Measurements from ENCODE around the gene PTPRG.

Gene PTPRG

GRCh38 chr3:61947456-61947855, 386.1 kb downstream of the PTPRG start:
- H3K79me2 ChIP-seq (ENCODE audit: control insufficient read depth, low read length), result no peaks in the 10 kb centered on the region

GRCh38 chr3:61948699-61949305, 387.4 kb downstream of the PTPRG start:
- no peaks in the 10 kb centered on the region for H3K9me2 ChIP-seq (replicated peaks; ENCODE audit: control insufficient read depth, low read length)
- TF ChIP-seq CTCF (IDR thresholded peaks at IDR 0.05; ENCODE audit: low read depth, low read length, poor library complexity, severe bottlenecking) (no peak), EZH2phosphoT487 (IDR thresholded peaks at IDR 0.05; ENCODE audit: borderline replicate concordance, low read length) (no peak)
- H3K4me3 ChIP-seq (ENCODE audit: low read length), result no peak overlapping the region
- H3K4me1 ChIP-seq (ENCODE audit: control insufficient read depth, low read length), result no peaks in the 10 kb centered on the region
- no peaks in the 10 kb centered on the region for H3K9me3 ChIP-seq (ENCODE audit: control insufficient read depth, insufficient read depth, low read length)
- no peaks in the 10 kb centered on the region for H3K79me2 ChIP-seq (ENCODE audit: control insufficient read depth, low read length)
- no peak overlapping the region for H3K4me2 ChIP-seq (ENCODE audit: low read length)
- peaks cover 3% of the 10 kb centered on the region for H3K27me3 ChIP-seq (ENCODE audit: control insufficient read depth, low read length)
- no peaks in the 10 kb centered on the region for H4K20me1 ChIP-seq (ENCODE audit: control insufficient read depth, insufficient read depth, low read depth, low read length)
- no peaks in the 10 kb centered on the region for H3F3A ChIP-seq (ENCODE audit: control insufficient read depth, insufficient read depth)
- H3K27ac ChIP-seq (ENCODE audit: low read depth, low read length), result no peak overlapping the region
- H3K36me3 ChIP-seq (ENCODE audit: control insufficient read depth, low read length), result no peaks in the 10 kb centered on the region

More at GRCh38 chr3:61947456-61947855, 386.1 kb downstream of the PTPRG start:
- no peaks in the 10 kb centered on the region for H4K20me1 ChIP-seq (ENCODE audit: control insufficient read depth, insufficient read depth, low read depth, low read length)
- no peak overlapping the region for H3K27ac ChIP-seq (ENCODE audit: low read depth, low read length)
- H3K4me1 ChIP-seq (ENCODE audit: control insufficient read depth, low read length), result no peaks in the 10 kb centered on the region
- H3K9me3 ChIP-seq (ENCODE audit: control insufficient read depth, insufficient read depth, low read length), result no peaks in the 10 kb centered on the region; the same call in 1 of the 2 replicates
- H3K9me2 ChIP-seq (replicated peaks; ENCODE audit: control insufficient read depth, low read length), result no peaks in the 10 kb centered on the region
- H3K4me3 ChIP-seq (ENCODE audit: low read length), result no peak overlapping the region
- H3K4me2 ChIP-seq (ENCODE audit: low read length), result no peak overlapping the region
- H3K36me3 ChIP-seq (ENCODE audit: control insufficient read depth, low read length), result no peaks in the 10 kb centered on the region
- TF ChIP-seq EZH2phosphoT487 (IDR thresholded peaks at IDR 0.05; ENCODE audit: borderline replicate concordance, low read length), result no peak
- TF ChIP-seq CTCF (IDR thresholded peaks at IDR 0.05; ENCODE audit: low read depth, low read length, poor library complexity, severe bottlenecking), result no peak
- H3F3A ChIP-seq (ENCODE audit: control insufficient read depth, insufficient read depth), result no peaks in the 10 kb centered on the region
- H3K27me3 ChIP-seq (ENCODE audit: control insufficient read depth, low read length), result peaks cover 2% of the 10 kb centered on the region; the same call in 1 of the 2 replicates

GRCh38 chr3:61954097-61954540, 392.7 kb downstream of the PTPRG start:
- no peaks in the 10 kb centered on the region for H3K79me2 ChIP-seq (ENCODE audit: control insufficient read depth, low read length)
- no peak overlapping the region for H3K27ac ChIP-seq (ENCODE audit: low read depth, low read length)
- no peaks in the 10 kb centered on the region for H3K4me1 ChIP-seq (ENCODE audit: control insufficient read depth, low read length)
- no peaks in the 10 kb centered on the region for H3K36me3 ChIP-seq (ENCODE audit: control insufficient read depth, low read length)
- no peak for TF ChIP-seq EZH2phosphoT487 (IDR thresholded peaks at IDR 0.05; ENCODE audit: borderline replicate concordance, low read length)
- no peak overlapping the region for H3K4me3 ChIP-seq (ENCODE audit: low read length)
- no peaks in the 10 kb centered on the region for H3F3A ChIP-seq (ENCODE audit: control insufficient read depth, insufficient read depth)
- H3K9me2 ChIP-seq (replicated peaks; ENCODE audit: control insufficient read depth, low read length), result no peaks in the 10 kb centered on the region
- no peaks in the 10 kb centered on the region for H3K9me3 ChIP-seq (ENCODE audit: control insufficient read depth, insufficient read depth, low read length)
- peaks cover 10% of the 10 kb centered on the region for H3K27me3 ChIP-seq (ENCODE audit: control insufficient read depth, low read length)
- no peak overlapping the region for H3K4me2 ChIP-seq (ENCODE audit: low read length)
- H4K20me1 ChIP-seq (ENCODE audit: control insufficient read depth, insufficient read depth, low read depth, low read length), result no peaks in the 10 kb centered on the region

GRCh38 chr3:61955483-61955882, 394.1 kb downstream of the PTPRG start:
- Histone ChIP-seq H4K20me1 (ENCODE audit: control insufficient read depth, insufficient read depth, low read depth, low read length) (no peaks in the 10 kb centered on the region), H3K79me2 (ENCODE audit: control insufficient read depth, low read length) (no peaks in the 10 kb centered on the region), H3K27ac (ENCODE audit: low read depth, low read length) (no peak overlapping the region), H3K4me2 (ENCODE audit: low read length) (no peak overlapping the region), H3K4me3 (ENCODE audit: low read length) (no peak overlapping the region), H3K36me3 (ENCODE audit: control insufficient read depth, low read length) (no peaks in the 10 kb centered on the region), H3K4me1 (ENCODE audit: control insufficient read depth, low read length) (no peaks in the 10 kb centered on the region), H3K9me3 (ENCODE audit: control insufficient read depth, insufficient read depth, low read length) (no peaks in the 10 kb centered on the region), H3K9me2 (replicated peaks; ENCODE audit: control insufficient read depth, low read length) (no peaks in the 10 kb centered on the region), H3F3A (ENCODE audit: control insufficient read depth, insufficient read depth) (no peaks in the 10 kb centered on the region), H3K27me3 (ENCODE audit: control insufficient read depth, low read length) (peaks cover 10% of the 10 kb centered on the region)
- TF ChIP-seq EZH2phosphoT487 (IDR thresholded peaks at IDR 0.05; ENCODE audit: borderline replicate concordance, low read length) (no peak), CTCF (IDR thresholded peaks at IDR 0.05; ENCODE audit: low read depth, low read length, poor library complexity, severe bottlenecking) (no peak)

Measured in DOHH2 (cell line).